D721Med (cell line): ENCODE data around the gene NFIA.

Experiments
- DNase-seq: peaks from one replicate; pipeline ENCODE4 v3.0.0; 2011; ENCODE audit warnings: low spot score; ENCODE audit not compliant: insufficient read length
- FAIRE-seq: peaks from 2 replicates; lab custom pipeline; 2011; peaks lifted over from hg19 to GRCh38; lab: Jason Lieb, UNC
- CTCF ChIP-seq: IDR thresholded peaks from 2 replicates; pipeline ENCODE4 v1.5.1; 2012; ENCODE audit warnings: mild to moderate bottlenecking, control low read depth; ENCODE audit not compliant: insufficient read depth; ENCODE audit errors: missing control alignments

The NFIA gene

GRCh38 chr1:61332796-61333195 lies 250.4 kb downstream of the NFIA start:
- FAIRE-seq, result no peak
- TF ChIP-seq CTCF, result no peak
- no peak for DNase-seq

GRCh38 chr1:61334718-61335589 lies 252.6 kb downstream of the NFIA start:
- FAIRE-seq (no peak), DNase-seq (no peak)
- no peak for TF ChIP-seq CTCF

- TF ChIP-seq CTCF, result no peak
- FAIRE-seq, result no peak
- DNase-seq, result no peak
Measured at GRCh38 chr1:61337037-61337436, 254.7 kb downstream of the NFIA start.

GRCh38 chr1:61337441-61337951 lies 255.1 kb downstream of the NFIA start:
- no peak for FAIRE-seq
- TF ChIP-seq CTCF, result no peak
- no peak for DNase-seq

- no peak for FAIRE-seq
- TF ChIP-seq CTCF, result peak; percentile 81
- no peak for DNase-seq
Measured at GRCh38 chr1:61337981-61338848, 255.9 kb downstream of the NFIA start.

- DNase-seq (no peak), FAIRE-seq (no peak)
- no peak for TF ChIP-seq CTCF
Measured at GRCh38 chr1:61338899-61339298, 256.5 kb downstream of the NFIA start.
